ENCODE results near the gene EME1. TPM values are rescaled to one million over a fixed set of nuclear protein-coding genes. Genes with fewer than 3 reads are reported as not detected.

EME1 gene
- polyA plus RNA-seq, 1 donor from 2014 or later: 5.4 TPM

DNA sequence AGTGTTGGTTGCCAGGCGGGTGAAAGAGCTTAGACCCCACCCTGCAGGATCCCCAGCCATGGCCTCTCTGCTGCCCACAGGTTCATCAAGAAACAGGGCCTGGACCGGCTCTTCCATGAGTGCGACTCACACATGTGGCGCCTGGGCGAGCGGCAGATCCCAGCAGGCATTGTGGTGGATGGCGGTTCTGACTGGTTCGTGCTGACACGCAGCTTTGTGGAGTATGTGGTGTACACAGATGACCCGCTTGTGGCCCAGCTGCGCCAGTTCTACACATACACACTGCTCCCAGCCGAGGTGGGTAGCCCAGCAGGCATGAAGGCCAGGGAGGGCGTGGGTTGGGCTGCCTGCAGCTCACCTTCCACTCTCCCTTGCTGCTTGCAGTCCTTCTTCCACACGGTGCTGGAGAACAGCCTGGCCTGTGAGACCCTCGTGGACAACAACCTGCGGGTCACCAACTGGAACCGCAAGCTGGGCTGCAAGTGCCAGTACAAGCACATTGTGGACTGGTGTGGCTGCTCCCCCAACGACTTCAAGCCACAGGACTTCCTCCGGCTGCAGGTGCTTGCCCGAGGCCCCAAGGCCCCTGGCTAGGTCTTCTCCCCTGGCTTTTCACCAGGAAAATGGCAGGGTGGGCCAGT lies 17.2 kb upstream of the EME1 start:
- no peaks in the 10 kb centered on the region for H3K27me3 ChIP-seq (ENCODE audit: insufficient read depth, low read depth, low read length)
- no peak overlapping the region for H3K4me3 ChIP-seq (ENCODE audit: low read length)
- H3K9ac ChIP-seq (ENCODE audit: low read length): no peak overlapping the region
- no peak for TF ChIP-seq TAF1 (IDR thresholded peaks at IDR 0.05; ENCODE audit: low read depth)
- TF ChIP-seq, protein P1, sequence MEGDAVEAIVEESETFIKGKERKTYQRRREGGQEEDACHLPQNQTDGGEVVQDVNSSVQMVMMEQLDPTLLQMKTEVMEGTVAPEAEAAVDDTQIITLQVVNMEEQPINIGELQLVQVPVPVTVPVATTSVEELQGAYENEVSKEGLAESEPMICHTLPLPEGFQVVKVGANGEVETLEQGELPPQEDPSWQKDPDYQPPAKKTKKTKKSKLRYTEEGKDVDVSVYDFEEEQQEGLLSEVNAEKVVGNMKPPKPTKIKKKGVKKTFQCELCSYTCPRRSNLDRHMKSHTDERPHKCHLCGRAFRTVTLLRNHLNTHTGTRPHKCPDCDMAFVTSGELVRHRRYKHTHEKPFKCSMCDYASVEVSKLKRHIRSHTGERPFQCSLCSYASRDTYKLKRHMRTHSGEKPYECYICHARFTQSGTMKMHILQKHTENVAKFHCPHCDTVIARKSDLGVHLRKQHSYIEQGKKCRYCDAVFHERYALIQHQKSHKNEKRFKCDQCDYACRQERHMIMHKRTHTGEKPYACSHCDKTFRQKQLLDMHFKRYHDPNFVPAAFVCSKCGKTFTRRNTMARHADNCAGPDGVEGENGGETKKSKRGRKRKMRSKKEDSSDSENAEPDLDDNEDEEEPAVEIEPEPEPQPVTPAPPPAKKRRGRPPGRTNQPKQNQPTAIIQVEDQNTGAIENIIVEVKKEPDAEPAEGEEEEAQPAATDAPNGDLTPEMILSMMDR (IDR thresholded peaks at IDR 0.05; ENCODE audit: poor library complexity, severe bottlenecking): no peak
- H3K9me2 ChIP-seq (ENCODE audit: insufficient read depth, low read length): no peaks in the 10 kb centered on the region
- H3K79me2 ChIP-seq (replicated peaks; ENCODE audit: insufficient read depth, low read length): no peaks in the 10 kb centered on the region
- no peak overlapping the region for H3K27ac ChIP-seq (ENCODE audit: low read length)
- H3F3A ChIP-seq (ENCODE audit: insufficient read depth, low read length, poor library complexity, severe bottlenecking): no peaks in the 10 kb centered on the region
- no peak overlapping the region for H3K4me2 ChIP-seq (ENCODE audit: low read length)
- H3K36me3 ChIP-seq (ENCODE audit: insufficient read depth, low read length): no peaks in the 10 kb centered on the region
- no peaks in the 10 kb centered on the region for H3K9me3 ChIP-seq (ENCODE audit: low read length)
- no peak overlapping the region for H2AFZ ChIP-seq (ENCODE audit: low read depth, low read length)
- H4K20me1 ChIP-seq (ENCODE audit: insufficient read depth): no peaks in the 10 kb centered on the region

DNA sequence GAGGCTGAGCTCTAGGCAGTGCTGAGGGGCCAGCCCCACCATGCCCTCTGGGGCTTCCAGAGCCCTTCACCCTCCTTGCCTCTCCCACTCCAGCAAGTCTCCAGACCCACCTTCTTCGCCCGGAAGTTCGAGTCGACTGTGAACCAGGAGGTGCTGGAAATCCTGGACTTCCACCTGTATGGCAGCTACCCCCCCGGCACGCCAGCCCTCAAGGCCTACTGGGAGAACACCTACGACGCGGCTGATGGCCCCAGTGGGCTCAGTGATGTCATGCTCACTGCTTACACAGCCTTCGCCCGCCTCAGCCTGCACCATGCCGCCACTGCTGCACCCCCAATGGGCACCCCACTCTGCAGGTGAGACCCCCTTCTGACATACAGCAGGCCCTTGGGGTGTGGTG lies 16.6 kb upstream of the EME1 start:
- Histone ChIP-seq H3K27ac (ENCODE audit: low read length) (no peak overlapping the region), H4K20me1 (ENCODE audit: insufficient read depth) (no peaks in the 10 kb centered on the region), H3K9me2 (ENCODE audit: insufficient read depth, low read length) (no peaks in the 10 kb centered on the region), H2AFZ (ENCODE audit: low read depth, low read length) (no peak overlapping the region), H3K9me3 (ENCODE audit: low read length) (no peaks in the 10 kb centered on the region), H3F3A (ENCODE audit: insufficient read depth, low read length, poor library complexity, severe bottlenecking) (no peaks in the 10 kb centered on the region), H3K4me3 (ENCODE audit: low read length) (no peak overlapping the region), H3K36me3 (ENCODE audit: insufficient read depth, low read length) (no peaks in the 10 kb centered on the region), H3K27me3 (ENCODE audit: insufficient read depth, low read depth, low read length) (no peaks in the 10 kb centered on the region), H3K4me2 (ENCODE audit: low read length) (no peak overlapping the region), H3K9ac (ENCODE audit: low read length) (no peak overlapping the region), H3K79me2 (replicated peaks; ENCODE audit: insufficient read depth, low read length) (no peaks in the 10 kb centered on the region)
- TF ChIP-seq RAD21 (conservative IDR thresholded peaks at IDR 0.05): no peak

DNA sequence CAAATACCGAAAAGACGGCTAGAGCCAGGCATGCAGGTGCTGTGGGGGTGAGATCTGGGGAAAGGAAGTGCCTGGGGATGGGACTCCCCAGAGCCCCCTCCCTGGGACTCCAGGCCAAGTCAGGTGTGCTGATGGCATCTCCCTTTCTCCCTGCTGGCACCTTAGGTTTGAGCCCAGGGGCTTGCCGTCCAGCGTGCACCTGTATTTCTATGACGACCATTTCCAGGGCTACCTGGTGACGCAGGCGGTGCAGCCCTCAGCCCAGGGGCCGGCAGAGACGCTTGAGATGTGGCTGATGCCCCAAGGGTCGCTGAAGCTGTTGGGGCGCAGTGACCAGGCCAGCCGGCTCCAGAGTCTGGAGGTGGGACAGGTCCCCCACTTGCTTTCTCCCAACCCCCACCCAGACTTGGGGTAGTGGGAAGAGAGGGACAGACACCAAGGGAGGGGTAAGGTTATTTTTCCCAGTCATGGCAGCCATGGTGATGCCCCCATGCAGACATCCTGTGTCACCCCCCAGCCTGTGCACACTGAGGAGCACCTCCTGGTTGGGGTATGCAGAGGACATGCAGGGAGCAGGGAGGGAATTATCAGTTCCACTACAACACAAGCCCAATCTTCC lies 16.0 kb upstream of the EME1 start:
- H3K79me2 ChIP-seq (replicated peaks; ENCODE audit: insufficient read depth, low read length): no peaks in the 10 kb centered on the region
- TF ChIP-seq REST (IDR thresholded peaks at IDR 0.05; ENCODE audit: borderline replicate concordance) (no peak), EP300 (conservative IDR thresholded peaks at IDR 0.05; ENCODE audit: poor library complexity, severe bottlenecking) (no peak), SMC3 (conservative IDR thresholded peaks at IDR 0.05; ENCODE audit: poor library complexity) (no peak), TAF1 (IDR thresholded peaks at IDR 0.05; ENCODE audit: low read depth) (no peak), RAD21 (conservative IDR thresholded peaks at IDR 0.05) (no peak), EZH2 (IDR thresholded peaks at IDR 0.05; ENCODE audit: borderline replicate concordance, insufficient read depth, low read length, poor library complexity, severe bottlenecking) (no peak), POLR2AphosphoS5 (IDR thresholded peaks at IDR 0.05) (no peak), MXI1 (conservative IDR thresholded peaks at IDR 0.05; ENCODE audit: poor library complexity, severe bottlenecking) (no peak)
- TF ChIP-seq, protein P1 (IDR thresholded peaks at IDR 0.05; ENCODE audit: poor library complexity, severe bottlenecking): no peak
- no peaks in the 10 kb centered on the region for H3K9me3 ChIP-seq (ENCODE audit: low read length)
- H3K9ac ChIP-seq (ENCODE audit: low read length): no peak overlapping the region
- H3K36me3 ChIP-seq (ENCODE audit: insufficient read depth, low read length): no peaks in the 10 kb centered on the region
- no peak overlapping the region for H3K4me3 ChIP-seq (ENCODE audit: low read length)
- no peak overlapping the region for H3K4me2 ChIP-seq (ENCODE audit: low read length)
- no peaks in the 10 kb centered on the region for H4K20me1 ChIP-seq (ENCODE audit: insufficient read depth)
- H3K27me3 ChIP-seq (ENCODE audit: insufficient read depth, low read depth, low read length): no peaks in the 10 kb centered on the region
- H2AFZ ChIP-seq (ENCODE audit: low read depth, low read length): no peak overlapping the region
- H3F3A ChIP-seq (ENCODE audit: insufficient read depth, low read length, poor library complexity, severe bottlenecking): no peaks in the 10 kb centered on the region
- no peaks in the 10 kb centered on the region for H3K9me2 ChIP-seq (ENCODE audit: insufficient read depth, low read length)
- H3K27ac ChIP-seq (ENCODE audit: low read length): no peak overlapping the region

Measured in neural cell (in vitro differentiated cells).